HG03469 (cell line): ENCODE data around the gene GALNT7.
A peak's percentile ranks its signal among the peaks of the same experiment; 100 is the strongest.

Source experiments
- ATAC-seq: cut with Tn5 transposase; IDR thresholded peaks from one replicate; pipeline ENCODE4 v1.9.1; 2021; ENCODE audit warnings: mild to moderate bottlenecking, moderate library complexity, moderate number of reproducible peaks; ENCODE audit not compliant: unreplicated experiment

The GALNT7 gene

DNA sequence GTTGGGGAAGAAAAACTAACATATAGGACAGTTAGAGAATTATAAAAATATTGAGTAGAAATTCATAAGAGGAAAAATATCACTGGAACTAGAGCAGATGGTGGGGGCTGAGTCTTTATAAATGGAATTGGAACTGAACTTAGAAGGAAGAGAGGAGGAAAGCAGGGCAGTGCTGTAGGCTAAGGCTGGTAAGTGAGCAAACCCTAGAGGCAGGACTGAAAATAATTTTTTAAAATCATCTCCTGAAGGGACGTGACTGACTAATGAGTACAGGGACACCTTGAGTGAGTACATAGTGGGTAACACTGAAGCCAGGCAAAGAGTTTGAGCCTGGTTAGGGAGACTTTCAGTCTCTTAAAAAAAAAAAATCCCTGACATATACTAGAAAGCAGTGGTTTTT is 63.3 kb downstream of the GALNT7 start:
- ATAC-seq = peak; percentile 51

GRCh38 chr4:173233857-173234256 is 65.2 kb downstream of the GALNT7 start:
- no peak for ATAC-seq

DNA sequence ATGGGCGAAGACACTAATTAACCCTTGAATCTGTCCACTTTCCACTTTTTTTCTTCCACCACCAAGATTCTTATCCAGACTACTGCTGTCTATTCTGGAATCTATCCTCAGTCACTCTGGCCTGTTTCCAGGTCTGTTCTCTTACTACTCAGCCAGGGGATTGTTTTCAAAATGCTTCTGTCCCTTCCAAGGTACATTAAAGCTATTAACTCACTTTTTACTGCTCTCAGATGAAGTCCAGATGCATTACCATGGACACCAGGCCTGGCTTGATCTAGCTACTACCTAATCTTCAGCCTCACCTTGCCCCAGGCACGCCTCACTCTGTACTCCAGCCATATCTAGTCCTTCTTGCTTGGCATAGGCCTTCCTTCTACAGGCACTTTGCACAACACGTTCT is 66.4 kb downstream of the GALNT7 start:
- ATAC-seq = no peak

DNA sequence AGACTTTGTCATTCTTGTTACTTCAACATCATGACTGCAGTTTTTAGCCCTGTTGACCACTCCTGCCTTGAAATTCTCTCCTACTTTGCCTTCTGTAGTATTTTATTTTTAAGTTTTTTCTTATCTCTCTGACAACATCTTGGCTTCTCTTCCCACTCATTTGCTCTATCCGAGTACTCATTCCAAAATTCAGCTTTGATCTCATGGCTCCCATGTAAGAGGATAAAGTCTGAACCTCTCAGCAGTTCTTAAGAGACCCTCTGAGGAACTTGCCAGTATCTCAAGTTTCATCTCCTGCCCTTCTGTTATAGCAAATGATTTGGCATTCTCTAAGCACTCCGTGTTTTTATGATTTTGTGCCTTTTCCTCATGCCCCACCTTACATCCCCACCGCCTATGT is 67.7 kb downstream of the GALNT7 start:
- ATAC-seq = no peak

- no peak for ATAC-seq
Observed at GRCh38 chr4:173237152-173237551, 68.5 kb downstream of the GALNT7 start.

DNA sequence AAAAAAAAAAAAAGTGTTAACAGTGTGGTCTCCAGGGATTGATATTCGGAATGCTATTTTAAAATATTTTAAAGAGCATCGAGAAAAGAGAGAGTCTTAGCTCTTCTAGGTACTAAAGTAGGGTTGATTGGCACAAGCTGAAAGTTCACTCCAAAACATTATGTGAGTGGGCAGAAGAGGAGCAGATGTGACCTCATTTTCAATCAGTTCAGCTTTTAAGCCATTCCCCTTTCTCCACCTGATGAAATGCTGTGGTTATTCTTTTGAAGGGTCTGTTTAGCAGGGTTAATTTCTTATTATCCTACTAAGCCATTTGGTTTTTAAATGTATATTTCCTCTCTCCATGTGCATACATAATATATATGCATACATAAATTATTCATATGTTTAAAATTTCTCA is 69.2 kb downstream of the GALNT7 start:
- no peak for ATAC-seq

GRCh38 chr4:173240696-173241095 is 72.1 kb downstream of the GALNT7 start:
- ATAC-seq = no peak

- no peak for ATAC-seq
Observed at GRCh38 chr4:173242466-173243250, 74.0 kb downstream of the GALNT7 start.

DNA sequence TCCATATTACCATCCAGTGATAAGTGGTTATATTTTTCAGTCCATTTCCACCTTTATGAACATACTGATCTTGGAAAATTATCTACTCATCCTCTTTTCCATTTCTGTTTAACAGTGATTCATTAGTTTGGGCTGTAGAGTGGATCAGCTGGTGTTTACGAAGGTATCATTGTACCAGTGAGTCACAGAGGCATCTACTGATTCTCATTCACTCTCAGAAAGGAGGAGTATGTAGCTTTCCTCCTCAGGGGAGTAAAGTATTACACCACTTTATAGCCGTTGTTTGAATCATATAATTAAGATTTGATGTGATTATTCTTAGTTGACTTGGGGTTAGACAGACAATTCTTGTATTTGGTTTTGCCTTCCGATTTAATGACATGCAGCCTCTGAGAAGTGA is 74.7 kb downstream of the GALNT7 start:
- no peak for ATAC-seq

- ATAC-seq = peak; percentile 70
Observed at GRCh38 chr4:173243917-173244658, 75.5 kb downstream of the GALNT7 start.

DNA sequence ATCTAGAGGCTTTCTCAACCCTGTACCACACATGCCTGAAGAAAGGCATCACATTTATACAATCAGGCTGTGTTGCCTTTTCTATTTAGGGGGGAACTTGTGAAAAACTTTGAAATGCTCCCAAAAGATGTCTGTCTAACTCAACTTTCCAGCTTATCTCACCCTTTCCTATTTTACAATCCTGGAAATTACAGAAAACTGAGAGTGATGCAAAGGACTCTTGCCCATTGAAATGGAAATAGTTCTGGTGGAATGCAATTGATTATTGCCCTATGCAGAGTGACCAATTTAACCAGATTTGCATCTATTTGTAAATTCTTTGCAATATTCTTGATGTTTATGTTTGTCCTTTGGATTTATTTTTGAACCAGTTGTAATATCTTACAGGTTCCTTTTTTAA is 77.3 kb downstream of the GALNT7 start:
- ATAC-seq = no peak

DNA sequence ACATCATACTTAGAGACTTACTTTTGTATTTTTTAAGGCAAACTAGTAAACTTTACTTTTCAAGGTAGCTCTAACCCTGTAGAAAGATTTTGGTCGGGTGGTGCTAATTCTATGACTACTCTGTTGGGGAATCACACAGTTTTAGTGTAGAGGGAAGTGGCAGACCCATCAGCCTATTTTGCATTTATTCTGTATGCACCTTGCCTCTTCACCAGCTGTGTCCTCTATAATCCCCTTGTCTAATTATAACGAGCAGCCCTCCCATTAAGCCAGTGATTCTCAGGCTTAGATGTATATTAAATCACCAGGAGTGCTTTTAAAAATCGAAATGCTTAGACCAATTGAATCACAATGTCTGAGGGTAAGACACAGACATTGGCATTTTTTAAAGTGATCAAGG is 78.1 kb downstream of the GALNT7 start:
- peak; percentile 33 for ATAC-seq

DNA sequence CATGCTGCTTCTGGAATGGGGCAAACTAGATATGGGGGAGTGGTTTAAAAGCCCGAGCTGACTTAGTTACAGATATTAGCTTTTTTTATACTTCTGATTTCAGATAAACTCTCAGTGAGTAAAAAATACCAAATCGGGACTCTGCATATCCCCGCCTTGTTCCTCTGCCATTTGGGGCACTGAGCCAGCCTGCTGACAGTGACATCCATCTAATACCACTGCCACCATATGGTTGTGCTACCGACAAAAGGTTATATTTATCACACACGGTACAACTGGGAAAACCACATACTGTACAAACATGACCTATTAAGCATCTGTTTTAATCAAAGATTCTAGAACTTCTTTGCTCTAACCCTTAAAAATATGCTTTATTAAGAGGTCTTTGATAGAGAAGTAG is 78.7 kb downstream of the GALNT7 start:
- no peak for ATAC-seq

DNA sequence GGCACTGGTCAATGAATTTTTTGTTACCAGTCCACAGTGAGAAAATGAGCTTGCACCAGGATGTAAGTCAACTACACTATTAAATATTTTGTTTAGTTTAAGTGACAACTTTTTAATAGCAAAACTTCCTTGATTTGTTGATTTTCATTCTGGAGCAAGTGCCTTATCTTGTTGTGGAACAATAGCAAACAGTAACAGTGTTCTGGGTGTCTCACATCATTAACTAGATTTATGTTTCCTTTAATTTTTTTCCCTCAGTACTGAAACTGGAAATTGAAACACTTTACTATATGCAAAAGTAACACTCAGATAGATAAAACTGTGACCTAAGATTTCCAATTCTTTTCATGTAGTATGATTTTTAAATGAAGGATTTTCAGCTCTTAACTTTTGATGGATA is 80.1 kb downstream of the GALNT7 start:
- ATAC-seq = no peak

- ATAC-seq = peak; percentile 92
Observed at GRCh38 chr4:173252024-173252935, 83.7 kb downstream of the GALNT7 start.

DNA sequence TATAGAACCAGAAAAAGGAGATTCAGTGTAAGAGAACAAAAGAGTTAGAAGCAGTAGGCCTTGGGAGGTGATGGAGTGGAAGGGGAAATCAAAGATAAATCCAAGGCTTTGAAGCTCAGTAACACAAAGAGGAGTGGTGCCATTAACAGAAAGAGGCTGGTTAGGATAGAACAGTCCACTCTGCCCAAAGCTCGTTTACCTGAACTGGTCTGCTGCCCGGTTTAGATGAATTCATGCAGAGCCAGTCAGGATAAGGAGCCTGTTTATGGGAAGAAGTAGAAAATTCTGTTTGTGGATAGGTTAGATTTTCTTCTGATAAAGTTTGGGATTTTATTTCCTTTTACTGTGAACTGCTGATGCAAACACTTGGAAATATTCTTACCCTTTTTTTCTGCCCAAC is 85.0 kb downstream of the GALNT7 start:
- no peak for ATAC-seq

DNA sequence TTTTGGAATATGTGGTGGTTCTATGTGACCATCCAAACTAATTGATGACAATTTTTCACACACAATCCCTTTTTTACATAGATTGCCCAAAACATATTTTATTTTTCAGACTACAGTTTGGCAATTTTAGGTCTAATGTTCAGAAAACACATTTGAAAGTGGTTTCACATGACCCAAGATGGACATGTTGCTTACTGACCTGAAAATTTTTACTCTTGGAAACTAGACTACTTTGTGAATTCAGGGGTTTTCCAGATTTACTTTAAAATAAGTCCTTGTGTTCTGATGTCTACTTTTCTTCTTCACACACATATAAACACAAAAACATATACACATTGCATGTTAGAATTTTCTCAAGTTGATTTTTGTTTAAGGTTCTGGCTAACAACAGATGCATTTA is 86.0 kb downstream of the GALNT7 start:
- ATAC-seq = no peak

DNA sequence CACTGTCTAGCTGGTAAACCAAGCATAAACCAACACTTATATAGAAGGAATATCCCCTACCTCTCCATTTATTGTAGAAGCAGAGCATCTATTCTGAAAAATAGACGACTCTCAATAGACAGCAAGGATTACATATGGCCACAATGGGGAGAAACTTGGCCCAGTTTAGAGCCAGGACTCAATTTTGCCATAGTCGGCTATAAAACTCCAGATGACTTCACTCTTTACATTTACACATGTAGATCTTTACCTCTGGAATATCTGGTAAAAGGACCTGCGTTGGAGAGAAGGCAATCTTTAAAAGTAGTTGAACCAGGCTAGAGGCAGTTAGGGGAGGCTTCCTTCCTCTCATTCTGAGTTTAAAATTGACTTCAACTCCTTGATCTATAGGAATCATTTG is 88.2 kb downstream of the GALNT7 start:
- no peak for ATAC-seq

DNA sequence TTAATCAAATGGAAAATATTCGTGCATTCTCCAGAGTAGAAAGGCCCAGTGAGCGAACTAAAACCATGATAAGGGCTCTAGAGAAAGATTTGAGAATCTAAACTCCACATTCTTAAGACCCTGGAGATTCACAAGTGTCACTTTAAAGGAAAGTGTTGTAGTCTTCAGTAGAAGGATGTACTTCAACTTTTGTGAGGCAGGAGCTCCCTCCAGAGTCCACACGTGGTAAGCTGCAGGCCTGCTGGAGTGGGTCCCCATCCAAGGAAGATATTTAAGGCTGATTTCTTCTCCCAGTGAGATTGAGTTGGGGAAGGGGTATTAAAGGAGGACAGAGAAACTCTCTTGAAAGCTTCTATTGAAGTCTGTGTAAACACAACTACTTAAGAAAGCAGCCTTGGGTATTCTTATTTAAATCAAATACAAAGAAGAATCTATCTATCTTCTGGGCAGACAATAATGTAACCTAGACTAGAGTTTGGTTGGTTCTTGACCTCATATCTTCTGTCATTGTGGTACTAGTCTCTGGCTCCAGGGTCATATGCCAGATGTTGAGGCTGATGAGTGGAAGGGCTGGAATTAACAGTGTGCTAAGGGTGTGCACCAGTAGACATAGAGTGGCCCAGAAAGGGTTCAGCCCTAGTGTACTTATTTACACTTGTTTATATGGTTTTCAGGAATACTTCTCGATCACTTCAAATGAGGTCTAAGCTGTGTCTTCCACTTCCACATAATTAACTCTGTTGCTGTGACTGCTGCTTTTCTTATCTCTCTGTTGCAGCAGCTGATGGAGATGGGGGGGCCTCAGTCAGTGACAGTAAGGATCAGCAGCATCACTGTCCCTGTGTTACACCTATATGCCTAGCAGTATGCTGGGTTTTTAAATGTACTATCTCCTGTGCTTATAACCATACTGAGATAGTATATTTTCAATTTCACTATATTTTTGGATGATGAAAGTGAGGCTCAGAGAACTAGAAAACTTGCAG is 89.4 kb downstream of the GALNT7 start:
- ATAC-seq = peak; percentile 85

DNA sequence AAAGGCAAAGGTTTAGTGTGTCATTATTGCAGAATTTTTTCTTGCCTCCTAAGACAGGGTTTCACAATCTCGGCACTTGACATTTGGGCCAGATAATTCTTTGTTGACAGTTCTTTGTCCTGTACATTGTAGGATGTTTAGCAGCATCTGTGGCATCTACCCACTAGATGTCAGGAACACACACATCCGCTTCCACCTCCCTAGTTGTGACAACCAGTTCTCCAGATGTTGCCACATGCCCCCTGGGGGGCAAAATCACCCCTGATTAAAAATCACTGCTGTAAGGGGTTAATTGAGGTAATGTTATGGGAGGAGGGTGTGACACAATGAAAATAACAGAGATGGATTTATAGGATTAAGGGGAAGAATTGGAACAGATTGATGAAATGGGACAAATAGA is 90.3 kb downstream of the GALNT7 start:
- no peak for ATAC-seq
